Ramos (cell line): ENCODE measurements around the gene YOD1.

Experiments
- in situ Hi-C: fragments of 300-500 bp; cut with MboI; formaldehyde crosslinking; loops from one replicate; pipeline ENCODE4 v1.14.3; 2022; ENCODE audit warnings: low sequenced_read_pairs; ENCODE audit not compliant: unreplicated experiment

Gene YOD1

GRCh38 chr1:207076181-207076955 is 25.4 kb upstream of the YOD1 start:
- in situ Hi-C loops, result loop anchor here (25.0 kb wide), 1 partner anchor 411 kb away; the partner anchor contains the start of gene CR1

GRCh38 chr1:207073906-207074820 is 23.2 kb upstream of the YOD1 start:
- in situ Hi-C loops, result no loop called here

- in situ Hi-C loops, result no loop called here
Measured at GRCh38 chr1:207072233-207072632, 21.2 kb upstream of the YOD1 start.

DNA sequence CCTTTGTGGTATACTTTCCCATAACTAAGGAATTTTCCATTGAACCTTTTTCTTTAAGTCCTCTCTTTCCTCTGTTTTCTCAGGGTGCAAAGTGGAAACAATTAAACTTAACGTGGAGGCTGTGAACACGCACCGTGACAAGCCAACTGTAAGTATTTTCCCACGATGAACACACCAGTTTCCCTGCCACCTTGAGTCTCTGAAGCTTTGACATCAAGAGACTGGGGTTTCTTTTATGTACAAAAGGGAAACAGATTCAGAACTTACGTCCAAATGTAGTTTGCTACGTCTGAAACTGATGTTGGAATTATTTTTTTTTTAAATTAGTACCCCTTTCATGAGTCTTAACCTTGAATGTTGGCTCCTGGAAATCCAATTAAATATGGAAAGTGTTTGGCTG is 20.4 kb upstream of the YOD1 start:
- in situ Hi-C loops, result no loop called here

DNA sequence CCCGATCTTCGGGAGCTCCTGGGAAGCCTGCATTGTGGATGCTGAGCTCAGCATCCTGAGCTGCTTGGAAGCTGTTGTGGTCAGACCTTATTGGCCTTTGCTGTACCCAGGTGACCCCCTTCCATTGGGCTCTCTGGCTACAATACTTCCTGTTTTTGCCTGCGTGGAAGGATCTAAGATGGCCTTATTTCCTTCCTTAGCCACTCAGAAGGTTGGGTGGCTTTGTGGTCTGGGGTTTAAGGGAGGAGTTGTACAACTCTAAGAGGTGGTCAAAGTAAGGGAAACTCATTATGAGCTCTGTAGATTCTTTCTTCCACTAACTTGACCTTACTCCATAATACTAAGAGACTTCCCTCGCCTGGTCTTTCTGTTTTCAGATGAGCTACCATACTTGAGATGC is 19.8 kb upstream of the YOD1 start:
- in situ Hi-C loops, result no loop called here

- in situ Hi-C loops, result no loop called here
Measured at GRCh38 chr1:207069858-207070506, 19.0 kb upstream of the YOD1 start.

GRCh38 chr1:207069061-207069460 is 18.1 kb upstream of the YOD1 start:
- in situ Hi-C loops, result no loop called here

- in situ Hi-C loops, result no loop called here
Measured at GRCh38 chr1:207067665-207068064, 16.7 kb upstream of the YOD1 start.

GRCh38 chr1:207067185-207067584 is 16.2 kb upstream of the YOD1 start:
- in situ Hi-C loops, result no loop called here

DNA sequence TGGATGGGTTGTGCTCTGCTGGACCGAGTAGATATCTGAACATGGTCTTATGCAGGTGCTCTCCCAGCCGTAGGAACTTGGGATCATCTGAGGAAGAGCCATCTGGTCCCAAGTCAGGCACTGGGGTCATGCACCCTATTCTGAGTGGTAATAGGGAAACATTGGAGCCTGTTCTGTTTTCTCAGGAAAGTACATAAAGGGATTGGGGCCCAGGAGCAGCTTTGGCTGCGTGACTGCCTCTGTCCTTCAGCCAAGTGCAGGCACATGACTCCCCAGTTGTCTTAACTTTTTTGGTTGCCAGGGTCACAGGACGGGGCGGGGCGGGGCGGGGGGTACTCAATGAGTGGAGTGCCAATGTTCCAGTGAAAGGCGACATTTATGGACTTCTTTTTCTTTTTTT is 13.6 kb upstream of the YOD1 start:
- in situ Hi-C loops, result no loop called here

DNA sequence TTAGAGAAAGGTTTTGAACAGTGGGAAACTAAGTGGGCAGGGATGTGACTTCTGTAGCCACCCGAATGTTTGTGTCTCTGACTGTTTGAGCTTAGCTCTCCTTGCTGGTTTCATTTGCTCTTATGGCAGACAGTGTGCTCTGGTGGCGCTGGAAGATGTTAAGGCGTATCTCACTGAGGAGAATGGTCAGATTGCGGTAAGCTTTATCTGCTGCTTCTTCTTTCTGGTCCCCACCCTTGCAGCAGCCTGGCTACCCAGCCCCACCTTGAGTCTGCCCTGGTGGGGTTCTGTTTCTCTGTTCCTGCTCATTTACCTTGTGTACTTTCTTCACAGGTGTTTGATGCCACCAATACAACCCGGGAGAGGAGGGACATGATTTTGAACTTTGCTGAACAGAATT is 12.0 kb upstream of the YOD1 start:
- in situ Hi-C loops, result no loop called here

- in situ Hi-C loops, result no loop called here
Measured at GRCh38 chr1:207062058-207062457, 11.1 kb upstream of the YOD1 start.

GRCh38 chr1:207060596-207060995 is 9.6 kb upstream of the YOD1 start:
- in situ Hi-C loops, result no loop called here

DNA sequence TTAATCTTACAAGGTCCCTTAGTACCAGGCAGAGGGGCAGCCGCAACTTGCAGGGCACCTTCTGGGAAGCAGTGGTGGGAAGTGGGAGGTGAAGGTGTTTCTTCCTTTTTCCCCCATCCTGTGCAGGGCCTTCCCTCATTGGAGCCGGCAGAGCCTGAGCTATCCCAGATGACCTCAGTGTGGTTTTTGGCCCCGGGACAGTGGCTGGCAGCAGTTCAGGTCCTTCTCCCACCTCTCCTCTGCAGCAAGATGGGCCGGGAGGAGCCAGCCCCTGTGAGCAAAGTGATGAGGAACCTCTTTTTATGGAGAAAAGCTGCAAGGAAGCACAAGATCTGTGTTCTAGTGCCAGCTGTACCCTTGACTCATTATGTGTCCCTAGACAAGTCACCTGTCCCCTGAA is 8.9 kb upstream of the YOD1 start:
- in situ Hi-C loops, result no loop called here

DNA sequence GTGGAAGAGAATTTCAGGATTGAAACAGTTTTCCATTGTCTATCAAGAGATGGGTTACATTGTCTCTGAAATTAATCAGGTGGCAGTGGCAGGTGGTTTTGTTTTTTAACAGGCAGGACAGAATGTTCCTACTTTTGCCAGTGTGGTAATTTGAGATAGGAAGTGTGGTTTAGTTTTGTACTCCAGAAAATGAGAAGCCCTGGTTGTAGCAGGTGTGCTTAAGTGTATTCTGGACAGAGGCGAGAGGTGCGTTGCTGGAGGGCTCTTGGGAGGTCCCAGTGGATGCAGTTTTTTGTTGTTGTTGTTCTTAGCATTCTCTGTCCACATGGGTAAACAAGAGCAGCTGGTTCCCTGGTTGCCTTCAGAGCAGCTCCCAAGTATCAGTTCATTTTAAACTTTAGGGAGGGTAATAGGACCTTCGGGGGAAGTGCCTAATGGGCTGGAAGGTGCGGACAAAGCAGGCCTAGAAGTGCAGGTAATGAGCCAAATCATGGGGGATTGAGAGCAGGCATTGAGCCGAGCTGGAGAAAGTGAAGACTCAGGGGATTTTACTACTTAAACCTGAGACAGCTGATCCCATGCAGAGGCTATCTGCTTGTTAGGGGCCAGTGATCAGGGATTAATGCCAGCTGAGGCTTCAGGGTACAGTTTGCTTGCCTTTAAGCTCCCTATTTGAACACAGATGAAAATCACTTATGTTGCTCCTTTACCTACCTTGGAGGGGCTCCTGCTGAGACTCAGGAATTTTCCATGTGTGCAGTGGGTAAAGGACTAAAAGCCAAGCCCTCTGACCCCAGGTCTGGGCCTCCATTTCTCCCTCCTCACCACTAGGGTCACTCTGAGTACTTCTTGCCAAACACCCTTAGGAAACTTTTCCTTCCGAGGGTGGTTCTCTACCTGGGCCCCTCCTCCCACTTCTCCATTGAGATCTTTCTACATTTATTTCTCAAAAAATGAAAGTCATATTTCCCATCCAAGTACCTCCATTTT is 8.2 kb upstream of the YOD1 start:
- in situ Hi-C loops, result no loop called here

GRCh38 chr1:207058252-207058651 is 7.2 kb upstream of the YOD1 start:
- in situ Hi-C loops, result no loop called here

GRCh38 chr1:207056673-207057072 is 5.7 kb upstream of the YOD1 start:
- in situ Hi-C loops, result no loop called here

- in situ Hi-C loops, result no loop called here
Measured at GRCh38 chr1:207055386-207056001, 4.5 kb upstream of the YOD1 start.

- in situ Hi-C loops, result no loop called here
Measured at GRCh38 chr1:207054491-207054890, 3.5 kb upstream of the YOD1 start.
